8988T (cell line): ENCODE results near the gene PNPLA2.

Experiments
- DNase-seq: peaks from one replicate; pipeline ENCODE4 v3.0.0; 2011

PNPLA2 gene

DNA sequence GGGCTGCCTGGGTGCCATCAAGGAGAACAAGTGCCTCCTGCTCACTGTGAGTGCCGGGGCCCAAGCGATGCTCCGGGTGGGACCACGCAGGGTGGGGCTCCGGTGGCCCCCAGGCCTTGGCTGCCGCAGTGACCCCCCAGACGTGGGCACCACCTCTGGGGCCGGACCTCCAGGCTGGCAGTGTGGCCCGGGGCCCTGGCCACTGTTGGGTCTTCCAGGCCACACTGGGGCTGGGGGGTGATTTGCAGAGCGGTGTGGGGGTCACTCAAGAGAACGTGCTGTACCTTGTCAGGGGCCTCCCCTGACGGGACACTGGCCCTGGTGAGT lies 43.9 kb downstream of the PNPLA2 start:
- DNase-seq = no peak

- DNase-seq = no peak
Measured at GRCh38 chr11:863023-863909, 44.6 kb downstream of the PNPLA2 start.

DNA sequence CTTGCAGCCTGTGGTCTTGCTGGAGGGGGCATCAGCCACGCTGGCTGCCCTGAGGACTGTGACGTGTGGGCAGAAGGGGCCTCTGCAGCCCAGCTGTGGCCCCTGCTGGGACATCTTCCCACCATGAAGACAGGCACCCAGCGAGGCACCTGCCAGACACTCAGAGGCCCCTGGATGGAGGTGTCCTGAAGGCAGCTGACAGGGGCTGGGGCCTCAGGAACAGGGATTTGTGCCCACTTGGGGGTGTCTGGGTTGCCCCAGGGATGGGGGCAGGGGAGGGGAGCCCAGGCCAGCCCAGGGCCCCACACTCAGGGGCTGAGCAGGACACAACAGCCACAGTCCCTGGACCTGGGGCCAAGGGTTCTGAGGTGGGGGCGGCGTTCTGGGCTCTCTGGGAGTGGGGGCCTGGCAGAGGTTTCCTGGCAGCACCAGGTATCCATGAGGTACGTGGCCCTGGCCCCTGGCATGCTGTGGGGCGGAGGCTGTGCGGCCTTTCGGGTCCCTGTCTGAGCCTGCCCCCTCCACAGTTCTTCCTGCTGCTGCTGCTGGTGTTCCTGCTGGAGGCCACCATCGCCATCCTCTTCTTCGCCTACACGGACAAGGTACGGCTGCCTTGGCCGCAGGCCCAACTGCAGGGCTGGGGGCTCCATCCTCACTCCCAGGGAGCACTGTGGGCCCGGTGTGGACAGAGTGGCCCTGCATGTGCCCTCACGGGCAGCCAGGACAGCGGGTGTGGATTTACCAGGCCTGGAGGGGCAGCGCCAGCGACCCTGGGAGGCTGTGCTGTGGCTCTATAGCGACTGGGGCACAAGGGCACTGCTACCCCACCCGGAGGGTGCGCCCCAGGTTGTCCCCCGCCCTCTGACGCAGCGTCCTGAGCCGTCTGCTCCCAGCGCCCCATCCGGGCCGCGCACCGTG lies 45.5 kb downstream of the PNPLA2 start:
- DNase-seq = no peak

DNA sequence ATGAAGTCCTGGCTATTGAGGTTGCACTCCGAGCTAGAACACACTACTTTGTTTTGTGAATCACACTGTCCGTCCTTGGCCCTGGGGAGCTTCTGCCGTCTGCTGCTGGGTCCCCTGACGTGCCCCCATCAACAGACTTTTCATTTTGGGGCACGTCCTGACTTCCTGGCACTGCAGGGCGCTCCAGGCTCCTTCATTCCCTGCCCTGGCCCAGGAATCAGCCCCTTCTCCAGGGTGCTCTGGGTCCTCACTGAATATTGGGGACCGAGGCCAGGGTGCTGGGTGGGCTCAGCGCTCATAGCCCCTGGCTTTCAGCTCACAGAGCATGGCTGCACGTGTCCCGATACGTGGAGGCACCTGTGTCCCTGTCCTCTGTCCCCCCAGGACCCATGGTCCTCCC lies 46.2 kb downstream of the PNPLA2 start:
- DNase-seq = no peak

GRCh38 chr11:865462-866430 lies 47.0 kb downstream of the PNPLA2 start:
- no peak for DNase-seq

GRCh38 chr11:866481-866880 lies 47.8 kb downstream of the PNPLA2 start:
- DNase-seq = no peak

- no peak for DNase-seq
Measured at GRCh38 chr11:867856-868358, 49.2 kb downstream of the PNPLA2 start.

DNA sequence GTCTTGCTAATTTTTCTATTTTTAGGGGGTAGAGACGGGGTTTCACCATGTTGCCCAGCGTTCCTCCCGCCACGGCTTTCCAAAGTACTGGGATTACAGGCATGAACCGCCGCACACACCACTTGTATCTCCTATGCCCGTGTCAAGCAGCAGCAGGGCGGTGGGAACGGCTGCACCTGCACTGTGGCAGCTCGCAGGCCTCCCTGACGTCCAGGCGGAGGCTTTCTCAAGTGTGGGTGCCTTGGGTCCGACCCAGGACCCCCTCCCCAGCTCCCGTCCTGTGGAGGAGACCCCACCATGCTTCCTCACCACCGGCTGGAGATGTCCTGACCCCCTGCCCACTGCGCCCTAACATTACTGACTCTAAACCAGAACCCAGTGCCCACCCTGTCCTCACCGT lies 49.7 kb downstream of the PNPLA2 start:
- DNase-seq = no peak

DNA sequence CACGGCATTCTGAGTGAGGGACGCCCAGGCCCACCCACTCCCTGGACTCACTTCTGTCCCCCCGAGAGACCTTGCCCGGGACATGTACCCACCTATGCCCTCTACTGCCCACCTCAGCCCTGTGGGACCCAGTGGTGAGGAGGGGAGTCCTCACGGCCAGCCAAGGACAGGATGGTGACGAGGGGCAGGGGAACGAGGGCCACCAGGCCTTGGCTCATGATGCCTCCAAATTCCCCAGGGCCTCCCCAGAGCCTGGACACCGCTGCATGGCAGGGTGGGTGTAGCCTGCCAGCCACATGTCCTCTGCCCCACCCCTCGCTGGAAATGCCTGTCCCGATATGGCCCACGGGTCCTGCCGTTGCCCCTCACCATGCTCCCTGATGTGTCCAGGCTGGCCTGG lies 50.1 kb downstream of the PNPLA2 start:
- DNase-seq = no peak

DNA sequence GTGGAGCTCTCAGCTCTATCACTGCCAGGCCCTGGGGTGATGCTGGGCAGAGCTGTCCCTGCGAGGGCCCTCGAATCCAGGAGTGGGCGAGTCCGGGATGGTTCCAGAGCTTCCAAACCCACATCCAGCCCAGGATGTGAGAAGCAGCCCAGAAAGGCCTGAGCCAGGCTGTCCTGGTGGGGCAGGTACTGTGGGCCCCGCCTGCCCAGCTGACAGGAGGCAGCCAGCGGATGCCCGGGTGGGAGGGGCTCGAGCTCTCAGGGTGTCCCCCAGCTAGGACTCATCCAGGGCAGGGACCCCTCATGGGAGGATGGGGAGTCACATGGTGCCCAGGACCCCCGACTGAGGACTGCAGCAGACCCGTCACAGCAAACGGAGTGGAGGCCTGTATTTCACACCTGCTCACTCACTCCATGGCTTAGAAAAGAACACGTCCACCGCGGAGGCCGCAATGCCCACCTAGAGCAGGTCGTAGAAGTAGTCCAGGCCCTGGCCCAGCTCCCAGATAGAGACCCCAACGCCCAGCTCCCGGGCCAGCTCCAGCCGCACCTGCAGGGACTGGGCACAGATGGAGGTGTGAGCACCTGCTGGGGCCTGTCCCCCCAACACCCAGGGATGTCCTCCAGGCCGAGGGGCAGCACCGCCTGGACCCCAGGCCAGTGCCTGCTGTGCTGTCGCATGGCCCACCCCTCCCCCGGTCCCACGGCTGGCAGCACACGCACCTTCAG lies 50.8 kb downstream of the PNPLA2 start:
- no peak for DNase-seq

GRCh38 chr11:870127-870413 lies 51.4 kb downstream of the PNPLA2 start:
- no peak for DNase-seq

GRCh38 chr11:870418-870817 lies 51.7 kb downstream of the PNPLA2 start:
- DNase-seq = no peak

- DNase-seq = no peak
Measured at GRCh38 chr11:871472-871871, 52.8 kb downstream of the PNPLA2 start.

GRCh38 chr11:872799-873198 lies 54.1 kb downstream of the PNPLA2 start:
- DNase-seq = no peak

- DNase-seq = no peak
Measured at GRCh38 chr11:873706-874105, 55.0 kb downstream of the PNPLA2 start.
